DOHH2 (cell line): ENCODE measurements around the gene NCKIPSD.

Experiments
- H3F3A ChIP-seq: fragments of 200-600 bp; sonication (generic), shearing (Covaris generic); 2 replicates; pipeline ENCODE4 v1.6.0; 2016; ENCODE audit warnings: antibody characterized with exemption, mild to moderate bottlenecking; ENCODE audit not compliant: control insufficient read depth, insufficient read depth
- H3K27ac ChIP-seq: fragments of 200-600 bp; sonication (generic); 2 replicates; pipeline ENCODE4 v1.5.1; 2014; ENCODE audit warnings: low read depth, mild to moderate bottlenecking, low read length, moderate library complexity
- H3K27me3 ChIP-seq: fragments of 200-600 bp; sonication (generic); 2 replicates; pipeline ENCODE4 v1.6.1; 2014; ENCODE audit warnings: mild to moderate bottlenecking, low read length, mixed read lengths; ENCODE audit not compliant: control insufficient read depth
- H3K36me3 ChIP-seq: fragments of 200-600 bp; sonication (generic); 2 replicates; pipeline ENCODE4 v1.6.1; 2014; ENCODE audit warnings: mild to moderate bottlenecking, low read length, moderate library complexity, mixed read lengths; ENCODE audit not compliant: control insufficient read depth
- H3K4me1 ChIP-seq: fragments of 200-600 bp; sonication (generic); 2 replicates; pipeline ENCODE4 v1.6.1; 2014; ENCODE audit warnings: mild to moderate bottlenecking, low read length, mixed read lengths; ENCODE audit not compliant: control insufficient read depth
- H3K4me2 ChIP-seq: fragments of 200-600 bp; sonication (generic); 2 replicates; pipeline ENCODE4 v1.6.0; 2014; ENCODE audit warnings: mild to moderate bottlenecking, low read length, moderate library complexity
- H3K4me3 ChIP-seq: fragments of 200-600 bp; sonication (generic); 2 replicates; pipeline ENCODE4 v1.5.1; 2014; ENCODE audit warnings: mild to moderate bottlenecking, low read length, mixed read lengths
- H3K79me2 ChIP-seq: fragments of 200-600 bp; sonication (generic); 2 replicates; pipeline ENCODE4 v1.6.1; 2014; ENCODE audit warnings: mild to moderate bottlenecking, low read length, mixed read lengths; ENCODE audit not compliant: control insufficient read depth
- H3K9me2 ChIP-seq: fragments of 200-600 bp; sonication (generic); replicated peaks from 2 replicates; pipeline ENCODE4 v1.6.1; 2014; ENCODE audit warnings: mild to moderate bottlenecking, low read length, mixed read lengths; ENCODE audit not compliant: control insufficient read depth
- H3K9me3 ChIP-seq: fragments of 200-600 bp; sonication (generic); 2 replicates; pipeline ENCODE4 v1.6.1; 2014; ENCODE audit warnings: antibody characterized with exemption, low read length, mixed read lengths; ENCODE audit not compliant: control insufficient read depth, insufficient read depth
- H4K20me1 ChIP-seq: fragments of 200-600 bp; sonication (generic); 2 replicates; pipeline ENCODE4 v1.6.0; 2014; ENCODE audit warnings: low read depth, mild to moderate bottlenecking, antibody characterized with exemption, low read length, moderate library complexity; ENCODE audit not compliant: control insufficient read depth, insufficient read depth
- EZH2phosphoT487 ChIP-seq: fragments of 200-600 bp; sonication (generic); IDR thresholded peaks from 2 replicates; pipeline ENCODE4 v1.6.1; 2017; ENCODE audit warnings: borderline replicate concordance, mild to moderate bottlenecking, antibody characterized with exemption, low read length, moderate library complexity, mixed read lengths
- TF ChIP-seq, protein P1 (sequence below): fragments of 200-600 bp; sonication (generic); IDR thresholded peaks from one replicate; pipeline ENCODE4 v1.5.1; 2014; ENCODE audit warnings: antibody characterized with exemption, mild to moderate bottlenecking, low read depth, low read length; ENCODE audit not compliant: poor library complexity, severe bottlenecking

NCKIPSD gene

DNA sequence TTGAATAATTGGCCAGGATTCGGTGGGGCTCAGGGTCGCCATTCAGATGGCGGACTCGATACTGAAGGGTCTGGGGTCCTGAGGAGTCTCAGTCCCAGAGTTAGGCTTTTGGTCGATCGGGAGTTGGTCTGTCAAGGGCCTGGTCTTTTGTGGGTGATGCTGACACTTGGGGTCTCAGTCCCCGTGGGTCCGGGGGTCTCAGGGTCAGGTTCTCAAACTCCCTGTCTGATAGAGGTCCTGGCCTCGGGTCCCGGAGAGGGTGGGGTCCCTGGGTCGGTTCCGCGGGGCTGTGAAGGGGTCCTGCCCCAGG, 467 bp downstream of the NCKIPSD start:
- peak overlapping the region; percentile 72 for H3K27ac ChIP-seq

DNA sequence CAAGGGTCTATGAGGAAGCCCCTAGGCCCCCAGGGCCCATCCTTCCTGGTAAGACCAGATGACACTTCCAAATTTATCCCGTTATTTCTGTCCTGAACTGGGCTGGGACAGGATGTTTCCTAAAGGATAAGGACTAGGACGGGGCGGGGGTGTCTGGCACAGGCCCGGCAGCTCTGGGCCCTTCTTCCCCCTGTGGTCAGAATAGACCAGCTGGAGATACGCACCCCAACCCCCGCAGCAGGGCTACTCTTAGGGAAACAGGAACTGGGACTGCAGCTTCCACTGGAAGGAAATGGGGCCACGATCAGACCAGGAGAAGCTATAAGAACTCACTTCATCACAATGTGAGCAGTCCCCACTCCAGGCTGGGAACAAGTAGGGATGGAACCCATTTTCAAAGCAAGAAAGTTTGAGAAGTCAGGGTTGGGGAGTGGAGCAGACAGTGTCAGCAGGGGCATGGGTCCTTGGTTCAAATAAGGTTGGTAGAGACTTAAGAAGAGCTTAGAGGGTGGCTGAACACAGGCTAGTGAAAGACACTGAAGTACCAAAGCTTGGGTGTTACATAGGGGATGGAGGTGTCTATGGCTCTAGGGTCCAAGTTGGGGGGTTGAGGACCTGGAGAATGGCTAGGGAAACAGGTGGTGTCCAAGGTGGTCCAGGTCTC, 1.1 kb downstream of the NCKIPSD start:
- Histone ChIP-seq H3K79me2 (peaks cover 23% of the 10 kb centered on the region), H3K27me3 (no peaks in the 10 kb centered on the region), H3K4me3 (peak overlapping the region; percentile 97), H3K9me2 (no peaks in the 10 kb centered on the region), H3K9me3 (no peaks in the 10 kb centered on the region), H3K27ac (peak overlapping the region; percentile 25; the same call in 1 of the 2 replicates), H3K4me2 (peak overlapping the region; percentile 90), H3F3A (peaks cover 9% of the 10 kb centered on the region), H3K4me1 (peaks cover 54% of the 10 kb centered on the region), H4K20me1 (no peaks in the 10 kb centered on the region), H3K36me3 (peaks cover 63% of the 10 kb centered on the region)
- TF ChIP-seq EZH2phosphoT487, result no peak
- TF ChIP-seq, protein P1, sequence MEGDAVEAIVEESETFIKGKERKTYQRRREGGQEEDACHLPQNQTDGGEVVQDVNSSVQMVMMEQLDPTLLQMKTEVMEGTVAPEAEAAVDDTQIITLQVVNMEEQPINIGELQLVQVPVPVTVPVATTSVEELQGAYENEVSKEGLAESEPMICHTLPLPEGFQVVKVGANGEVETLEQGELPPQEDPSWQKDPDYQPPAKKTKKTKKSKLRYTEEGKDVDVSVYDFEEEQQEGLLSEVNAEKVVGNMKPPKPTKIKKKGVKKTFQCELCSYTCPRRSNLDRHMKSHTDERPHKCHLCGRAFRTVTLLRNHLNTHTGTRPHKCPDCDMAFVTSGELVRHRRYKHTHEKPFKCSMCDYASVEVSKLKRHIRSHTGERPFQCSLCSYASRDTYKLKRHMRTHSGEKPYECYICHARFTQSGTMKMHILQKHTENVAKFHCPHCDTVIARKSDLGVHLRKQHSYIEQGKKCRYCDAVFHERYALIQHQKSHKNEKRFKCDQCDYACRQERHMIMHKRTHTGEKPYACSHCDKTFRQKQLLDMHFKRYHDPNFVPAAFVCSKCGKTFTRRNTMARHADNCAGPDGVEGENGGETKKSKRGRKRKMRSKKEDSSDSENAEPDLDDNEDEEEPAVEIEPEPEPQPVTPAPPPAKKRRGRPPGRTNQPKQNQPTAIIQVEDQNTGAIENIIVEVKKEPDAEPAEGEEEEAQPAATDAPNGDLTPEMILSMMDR, result no peak

More for the DNA sequence above, 467 bp downstream of the NCKIPSD start:
- H3K9me3 ChIP-seq, result no peaks in the 10 kb centered on the region
- H3K4me1 ChIP-seq, result peaks cover 48% of the 10 kb centered on the region
- H3K4me2 ChIP-seq, result peak overlapping the region; percentile 90
- no peaks in the 10 kb centered on the region for H3K9me2 ChIP-seq
- no peaks in the 10 kb centered on the region for H4K20me1 ChIP-seq
- peaks cover 63% of the 10 kb centered on the region for H3K36me3 ChIP-seq
- TF ChIP-seq, protein P1, result no peak
- TF ChIP-seq EZH2phosphoT487, result no peak
- H3F3A ChIP-seq, result peaks cover 9% of the 10 kb centered on the region
- no peaks in the 10 kb centered on the region for H3K27me3 ChIP-seq
- H3K4me3 ChIP-seq, result peak overlapping the region; percentile 97
- H3K79me2 ChIP-seq, result peaks cover 23% of the 10 kb centered on the region

DNA sequence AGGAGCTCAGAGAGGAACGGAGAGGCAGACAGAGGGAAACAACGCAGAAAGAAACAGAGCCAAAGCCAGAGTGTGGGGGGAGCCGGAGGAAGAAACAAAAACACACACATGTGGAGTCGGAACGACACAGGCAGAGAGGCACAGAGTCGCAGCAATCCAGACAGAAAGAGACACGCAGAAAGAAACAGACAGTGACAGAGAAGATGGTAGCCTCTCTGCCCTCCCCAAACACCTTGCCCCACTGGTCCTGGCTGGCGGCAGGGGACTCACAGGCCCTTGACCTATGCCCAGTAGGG, 1.7 kb downstream of the NCKIPSD start:
- Histone ChIP-seq H4K20me1 (no peaks in the 10 kb centered on the region), H3K4me2 (peak overlapping the region; percentile 90), H3K27ac (no peak overlapping the region), H3F3A (peaks cover 9% of the 10 kb centered on the region), H3K79me2 (peaks cover 23% of the 10 kb centered on the region), H3K36me3 (peaks cover 63% of the 10 kb centered on the region), H3K9me2 (no peaks in the 10 kb centered on the region), H3K4me3 (peak overlapping the region; percentile 97), H3K27me3 (no peaks in the 10 kb centered on the region), H3K9me3 (no peaks in the 10 kb centered on the region), H3K4me1 (peaks cover 58% of the 10 kb centered on the region)
- TF ChIP-seq EZH2phosphoT487, result no peak
- TF ChIP-seq, protein P1, result no peak
